ENCODE data around the gene LMAN2. TPM values are rescaled to one million over a fixed set of nuclear protein-coding genes. Genes with fewer than 3 reads are reported as not detected.

Gene LMAN2
- total RNA-seq, 1 experiment from 2014 or later: 128 TPM

DNA sequence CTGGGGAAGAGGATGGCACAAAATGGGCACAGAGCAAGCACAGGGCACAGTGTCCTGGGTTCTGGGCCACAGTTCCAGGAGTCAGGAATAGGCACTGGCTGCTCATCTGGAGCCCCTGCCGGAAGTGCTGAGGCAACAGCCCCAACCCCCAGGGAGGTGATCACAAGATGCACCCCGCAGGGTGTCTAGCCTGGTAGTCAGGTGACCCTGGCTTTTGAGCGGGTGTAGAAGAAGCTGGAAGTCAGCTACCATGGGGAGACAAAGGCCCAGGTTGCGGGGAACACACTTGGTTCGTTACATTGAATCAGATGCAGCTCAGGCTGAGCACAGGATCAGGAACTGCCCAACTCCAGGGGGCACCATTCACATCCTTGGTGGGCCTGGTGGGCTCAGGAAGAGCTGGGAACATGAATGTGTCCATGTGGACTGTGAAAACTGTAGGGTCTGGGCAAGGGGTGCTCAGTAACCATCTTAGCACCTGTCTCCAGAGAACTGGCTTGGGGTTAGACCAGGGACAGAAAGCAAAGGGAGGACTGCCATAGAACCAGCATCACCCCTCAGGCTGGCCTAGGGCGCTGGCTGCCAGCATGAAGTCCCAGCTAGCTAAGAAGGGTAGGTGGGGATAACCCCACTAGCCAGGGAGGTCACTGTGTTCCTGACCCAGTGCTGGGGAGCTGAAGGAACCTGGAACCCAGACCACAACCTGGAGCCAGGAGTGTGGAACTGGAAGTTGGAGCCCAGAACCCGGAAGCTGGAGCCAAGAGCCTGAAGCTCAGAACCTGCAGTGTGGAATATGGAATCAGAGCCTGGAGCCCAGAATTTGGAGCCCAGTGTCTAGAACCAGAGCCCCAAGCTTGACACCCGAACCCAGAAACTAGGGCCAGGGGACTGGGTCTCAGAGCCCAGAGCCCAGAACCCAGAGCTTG lies 26.6 kb upstream of the LMAN2 start:
- no peaks in the 10 kb centered on the region for H3K9me3 ChIP-seq (ENCODE audit: control insufficient read depth in 1 of 2, insufficient read depth in 1 of 2, low read depth in 1 of 2, low read length in 2 of 2)
- no peak for TF ChIP-seq POLR2A (IDR thresholded peaks at IDR 0.05; ENCODE audit: borderline replicate concordance, extremely low read depth, insufficient read depth, insufficient read length)
- TF ChIP-seq SRF (IDR thresholded peaks at IDR 0.05; ENCODE audit: low read depth): no peak
- no peak for TF ChIP-seq JUND (IDR thresholded peaks at IDR 0.05)
- no peak for TF ChIP-seq EGR1 (IDR thresholded peaks at IDR 0.05; ENCODE audit: low read depth)
- TF ChIP-seq ELF1 (IDR thresholded peaks at IDR 0.05; ENCODE audit: borderline replicate concordance, low read depth): no peak
- TF ChIP-seq, protein P1, sequence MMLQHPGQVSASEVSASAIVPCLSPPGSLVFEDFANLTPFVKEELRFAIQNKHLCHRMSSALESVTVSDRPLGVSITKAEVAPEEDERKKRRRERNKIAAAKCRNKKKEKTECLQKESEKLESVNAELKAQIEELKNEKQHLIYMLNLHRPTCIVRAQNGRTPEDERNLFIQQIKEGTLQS (IDR thresholded peaks at IDR 0.05): no peak
- no peak for TF ChIP-seq SIN3A (IDR thresholded peaks at IDR 0.05; ENCODE audit: low read depth)
- no peak for TF ChIP-seq SP1 (IDR thresholded peaks at IDR 0.05; ENCODE audit: low read depth)
- TF ChIP-seq, protein P2, sequence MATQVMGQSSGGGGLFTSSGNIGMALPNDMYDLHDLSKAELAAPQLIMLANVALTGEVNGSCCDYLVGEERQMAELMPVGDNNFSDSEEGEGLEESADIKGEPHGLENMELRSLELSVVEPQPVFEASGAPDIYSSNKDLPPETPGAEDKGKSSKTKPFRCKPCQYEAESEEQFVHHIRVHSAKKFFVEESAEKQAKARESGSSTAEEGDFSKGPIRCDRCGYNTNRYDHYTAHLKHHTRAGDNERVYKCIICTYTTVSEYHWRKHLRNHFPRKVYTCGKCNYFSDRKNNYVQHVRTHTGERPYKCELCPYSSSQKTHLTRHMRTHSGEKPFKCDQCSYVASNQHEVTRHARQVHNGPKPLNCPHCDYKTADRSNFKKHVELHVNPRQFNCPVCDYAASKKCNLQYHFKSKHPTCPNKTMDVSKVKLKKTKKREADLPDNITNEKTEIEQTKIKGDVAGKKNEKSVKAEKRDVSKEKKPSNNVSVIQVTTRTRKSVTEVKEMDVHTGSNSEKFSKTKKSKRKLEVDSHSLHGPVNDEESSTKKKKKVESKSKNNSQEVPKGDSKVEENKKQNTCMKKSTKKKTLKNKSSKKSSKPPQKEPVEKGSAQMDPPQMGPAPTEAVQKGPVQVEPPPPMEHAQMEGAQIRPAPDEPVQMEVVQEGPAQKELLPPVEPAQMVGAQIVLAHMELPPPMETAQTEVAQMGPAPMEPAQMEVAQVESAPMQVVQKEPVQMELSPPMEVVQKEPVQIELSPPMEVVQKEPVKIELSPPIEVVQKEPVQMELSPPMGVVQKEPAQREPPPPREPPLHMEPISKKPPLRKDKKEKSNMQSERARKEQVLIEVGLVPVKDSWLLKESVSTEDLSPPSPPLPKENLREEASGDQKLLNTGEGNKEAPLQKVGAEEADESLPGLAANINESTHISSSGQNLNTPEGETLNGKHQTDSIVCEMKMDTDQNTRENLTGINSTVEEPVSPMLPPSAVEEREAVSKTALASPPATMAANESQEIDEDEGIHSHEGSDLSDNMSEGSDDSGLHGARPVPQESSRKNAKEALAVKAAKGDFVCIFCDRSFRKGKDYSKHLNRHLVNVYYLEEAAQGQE (IDR thresholded peaks at IDR 0.05; ENCODE audit: low read depth): no peak
- TF ChIP-seq CEBPB (IDR thresholded peaks at IDR 0.05; ENCODE audit: low read depth): no peak
- no peak for TF ChIP-seq ZBTB33 (IDR thresholded peaks at IDR 0.05; ENCODE audit: extremely low read depth, insufficient replicate concordance, low read length)
- TF ChIP-seq POLR2AphosphoS5 (IDR thresholded peaks at IDR 0.05; ENCODE audit: low read depth, low read length): no peak
- TF ChIP-seq RAD21 (IDR thresholded peaks at IDR 0.05; ENCODE audit: low read depth): no peak
- no peaks in the 10 kb centered on the region for H3K27me3 ChIP-seq (ENCODE audit: insufficient read depth, low read length)
- intact Hi-C loops (cut with micrococcal nuclease): no loop called here
- H3K4me3 ChIP-seq (replicated peaks in 1 of 2; ENCODE audit: low read depth in 1 of 2, low read length in 2 of 2): no peak overlapping the region
- no peaks in the 10 kb centered on the region for H3K79me2 ChIP-seq (ENCODE audit: insufficient read depth, low read length)
- H3K9ac ChIP-seq (ENCODE audit: low read length): no peak overlapping the region
- H3K4me1 ChIP-seq (ENCODE audit: control insufficient read depth in 1 of 2, insufficient read depth in 2 of 2, low read length in 2 of 2): peaks cover 3 to 17% of the 10 kb centered on the region in 2 experiments; a peak in 3 of 4 replicates
- no peaks in the 10 kb centered on the region for H3K9me2 ChIP-seq (ENCODE audit: insufficient read depth)
- RAD21 ChIA-PET (ENCODE audit: low non-redundant PET in 1 of 2, low total read pairs in 2 of 2, uncharacterized antibody in 2 of 2, unreplicated experiment in 2 of 2): no interaction called here
- no peak overlapping the region for H3K4me2 ChIP-seq (ENCODE audit: low read length)
- ATAC-seq (no peak), DNase-seq (ENCODE audit: low read depth, low spot score) (no peak)
- H3K27ac ChIP-seq (ENCODE audit: low read depth, low read length): no peak overlapping the region
- H4K20me1 ChIP-seq (ENCODE audit: insufficient read depth): no peaks in the 10 kb centered on the region
- POLR2A ChIA-PET: no interaction called here
- BruUV-seq (replicated peaks): no TSS peak
- no peaks in the 10 kb centered on the region for H3K36me3 ChIP-seq (ENCODE audit: control insufficient read depth in 1 of 2, insufficient read depth in 2 of 2, low read length in 2 of 2)
- CTCF ChIA-PET: interaction anchor here (1.1 to 1.9 kb wide), 4 partner anchors 7 to 118 kb away, joined by 4 to 11 read pairs (median 6); no protein-coding TSS in a partner anchor
- H2AFZ ChIP-seq (ENCODE audit: low read depth, low read length, poor library complexity, severe bottlenecking): no peak overlapping the region
